Prostate gland (tissue), 2 donors: ENCODE results near the gene INKA1. TPM values are rescaled to one million over a fixed set of nuclear protein-coding genes. Genes with fewer than 3 reads are reported as not detected.
A peak's percentile ranks its signal among the peaks of the same experiment; 100 is the strongest.

Experiments used
- DNase-seq: peaks from one replicate; pipeline ENCODE4 v3.0.0-alpha.2; 2019; ENCODE audit warnings: low spot score
- H3K27ac ChIP-seq, 2 donors: fragments of 200-600 bp; sonication (generic); 2 replicates each; pipeline ENCODE4 v1.5.1; 2017 to 2019
- H3K27me3 ChIP-seq: fragments of 200-600 bp; sonication (generic); replicated peaks from 2 replicates; pipeline ENCODE4 v1.5.1; 2019; ENCODE audit not compliant: insufficient read depth
- H3K36me3 ChIP-seq, 2 donors: fragments of 200-600 bp; sonication (generic); 1 replicate in 1 of 2; 2 replicates in 1 of 2; pipeline versions ENCODE4 v1.5.1 to v1.8.1; 2017 to 2019
- H3K4me1 ChIP-seq: fragments of 200-600 bp; sonication (generic); replicated peaks from 2 replicates; pipeline ENCODE4 v1.5.1; 2019
- H3K4me3 ChIP-seq, 2 donors: fragments of 200-600 bp; sonication (generic); 2 replicates each; pipeline ENCODE4 v1.5.1; 2017 to 2019
- H3K9me3 ChIP-seq: fragments of 200-600 bp; sonication (generic); 2 replicates; pipeline ENCODE4 v1.5.1; 2017
- CTCF ChIP-seq, 4 experiments: fragments of 200-600 bp in 2 of 4; fragments of 450-650 bp in 2 of 4; sonication (generic) in 2 of 4; IDR thresholded peaks; 1 replicate in 3 of 4; 2 replicates in 1 of 4; pipeline ENCODE4 v1.5.1; 2016 to 2019; ENCODE audit warnings: antibody characterized with exemption in 4 of 4, mild to moderate bottlenecking in 2 of 4, moderate library complexity in 2 of 4
- POLR2A ChIP-seq: fragments of 450-650 bp; IDR thresholded peaks from one replicate; pipeline ENCODE4 v1.6.1; 2016; ENCODE audit warnings: antibody characterized with exemption, mild to moderate bottlenecking
- POLR2AphosphoS5 ChIP-seq: sonication (generic); formaldehyde crosslinking; IDR thresholded peaks from one replicate; pipeline ENCODE4 v1.6.1; 2017; ENCODE audit warnings: antibody characterized with exemption
- WGBS: methylation state at CpG from one replicate; pipeline ENCODE4 v1.1.5; 2018; 5-methylcytosine and 5-hydroxymethylcytosine counted together
- intact Hi-C: fragments of 100-400 bp; cut with DNase I; formaldehyde crosslinking; loops from one replicate; pipeline ENCODE4 v1.14.2; 2022
- total RNA-seq, 2 donors: library from RNA; depleted of rRNA; stranded (reverse); fragments of >200 nt; gene quantifications; one replicate each; pipeline ENCODE4 v1.1.0, GENCODE V29; 2016

Gene INKA1
- total RNA-seq, 2 donors from 2014 or later = 4.0 to 8.1 TPM

GRCh38 chr3:49839193-49839809, 36.2 kb downstream of the INKA1 start:
- DNase-seq = peak; percentile 72
- peak; percentile 71 to 95 (median 87) for TF ChIP-seq CTCF (IDR thresholded peaks at IDR 0.05)
- TF ChIP-seq POLR2A = no peak
- TF ChIP-seq POLR2AphosphoS5 = peak; percentile 78
- 38% methylated on average over 6 of the region's 6 CpGs for WGBS
- Histone ChIP-seq H3K4me3 (no peak overlapping the region), H3K27me3 (no peaks in the 10 kb centered on the region), H3K27ac (no peak overlapping the region), H3K9me3 (no peaks in the 10 kb centered on the region), H3K4me1 (no peaks in the 10 kb centered on the region), H3K36me3 (no peaks in the 10 kb centered on the region)
- intact Hi-C loops = loop anchor here (1.0 kb wide), 1 partner anchor 37 kb away; no protein-coding TSS in a partner anchor

GRCh38 chr3:49840388-49840787, 37.3 kb downstream of the INKA1 start:
- DNase-seq = no peak
- Histone ChIP-seq H3K27me3 (no peaks in the 10 kb centered on the region), H3K27ac (no peak overlapping the region), H3K9me3 (no peaks in the 10 kb centered on the region), H3K4me1 (no peaks in the 10 kb centered on the region), H3K4me3 (no peak overlapping the region), H3K36me3 (no peaks in the 10 kb centered on the region)
- TF ChIP-seq POLR2A (no peak), POLR2AphosphoS5 (no peak), CTCF (IDR thresholded peaks at IDR 0.05) (no peak)
- 70% methylated on average over 2 of the region's 2 CpGs for WGBS
- intact Hi-C loops = loop anchor here (5.0 kb wide), 1 partner anchor 138 kb away; no protein-coding TSS in a partner anchor

GRCh38 chr3:49841126-49841696, 38.1 kb downstream of the INKA1 start:
- H3K4me3 ChIP-seq = no peak overlapping the region
- intact Hi-C loops = loop anchor here (5.0 kb wide), 1 partner anchor 139 kb away; no protein-coding TSS in a partner anchor
- TF ChIP-seq CTCF (IDR thresholded peaks at IDR 0.05) = peak in 1 of 4 experiments; percentile 36
- TF ChIP-seq POLR2A = no peak

GRCh38 chr3:49841806-49842205, 38.7 kb downstream of the INKA1 start:
- Histone ChIP-seq H3K4me1 (no peaks in the 10 kb centered on the region), H3K9me3 (no peaks in the 10 kb centered on the region), H3K36me3 (no peaks in the 10 kb centered on the region), H3K27ac (no peak overlapping the region), H3K27me3 (no peaks in the 10 kb centered on the region), H3K4me3 (no peak overlapping the region)
- 95% methylated on average over 7 of the region's 7 CpGs for WGBS
- TF ChIP-seq CTCF (IDR thresholded peaks at IDR 0.05) = no peak
- TF ChIP-seq POLR2A = no peak
- no peak for TF ChIP-seq POLR2AphosphoS5
- intact Hi-C loops = loop anchor here (5.0 kb wide), 1 partner anchor 140 kb away; no protein-coding TSS in a partner anchor
- no peak for DNase-seq

More at GRCh38 chr3:49841126-49841696, 38.1 kb downstream of the INKA1 start:
- Histone ChIP-seq H3K4me1 (no peaks in the 10 kb centered on the region), H3K27ac (no peak overlapping the region), H3K27me3 (no peaks in the 10 kb centered on the region), H3K9me3 (no peaks in the 10 kb centered on the region), H3K36me3 (no peaks in the 10 kb centered on the region)
- no peak for DNase-seq
